ENCODE results near the gene NOL7. TPM values are rescaled to one million over a fixed set of nuclear protein-coding genes. Genes with fewer than 3 reads are reported as not detected.

Gene NOL7
- total RNA-seq, 1 experiment from 2014 or later: 96.0 TPM

DNA sequence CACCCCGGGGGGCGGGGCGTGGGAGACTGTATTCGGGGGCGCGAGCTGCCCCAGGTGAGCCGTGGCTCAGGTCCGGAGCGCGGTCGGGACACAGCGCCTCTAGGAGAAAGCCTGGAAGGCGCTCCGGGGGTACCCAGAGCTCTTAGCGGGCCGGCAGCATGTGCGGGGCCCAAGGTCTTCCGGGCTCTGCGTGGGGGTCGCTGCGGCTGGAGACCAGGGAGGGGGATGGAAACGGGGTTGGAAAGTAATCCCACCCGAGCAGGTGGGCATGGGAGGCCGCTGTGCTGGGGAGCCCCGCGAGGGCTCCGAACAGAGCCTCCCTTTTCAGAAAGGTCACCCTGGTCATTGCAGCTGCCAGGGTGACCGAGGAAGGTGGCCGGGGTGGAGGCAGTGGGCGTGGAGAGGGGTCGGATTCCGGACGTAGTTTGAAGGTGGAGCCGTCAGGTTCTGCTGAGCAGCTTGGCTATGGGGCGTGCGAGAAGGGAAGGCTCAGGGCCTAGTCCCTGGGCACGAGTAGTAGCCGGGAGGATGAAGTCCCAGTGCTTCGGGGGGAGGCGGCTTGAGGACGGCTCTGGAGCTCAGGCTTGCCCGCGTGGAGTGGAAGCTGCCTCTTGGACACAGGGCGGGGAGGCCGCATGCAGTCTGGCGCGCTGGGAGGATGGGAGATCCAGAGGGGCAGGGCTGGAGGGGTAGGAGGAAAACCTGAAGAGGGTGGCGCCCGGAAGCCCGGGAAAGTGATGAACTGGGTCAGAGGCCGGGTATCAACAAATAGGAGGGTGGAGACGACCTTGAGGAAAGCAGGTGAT is 40.4 kb upstream of the NOL7 start, which contains the start of gene SIRT5:
SIRT5 (plus strand) TSS at position 31 of the 806 bp plus-strand sequence. CDS start 9,510 bp downstream, outside the sequence.
- Histone ChIP-seq H4K20me1 (ENCODE audit: insufficient read depth, low read depth, low read length) (no peaks in the 10 kb centered on the region), H2AFZ (ENCODE audit: low read length) (peak within 1 kb of the TSS; percentile 81), H3K36me3 (ENCODE audit: insufficient read depth, low read length) (no peaks in the 10 kb centered on the region), H3K4me3 (ENCODE audit: low read length) (peak within 1 kb of the TSS; percentile 84), H3K9ac (ENCODE audit: low read length) (peak within 1 kb of the TSS; percentile 91), H3K27me3 (ENCODE audit: low read length) (no peaks in the 10 kb centered on the region), H3K4me2 (ENCODE audit: low read depth, low read length, poor library complexity, severe bottlenecking) (peak within 1 kb of the TSS; percentile 93), H3K4me1 (ENCODE audit: low read length) (peaks cover 18% of the 10 kb centered on the region), H3K27ac (ENCODE audit: low read length) (peak within 1 kb of the TSS; percentile 83), H3K79me2 (ENCODE audit: low read length) (peaks cover 18% of the 10 kb centered on the region), H3K9me3 (ENCODE audit: low read length) (peaks cover 6% of the 10 kb centered on the region; the same call in 1 of the 2 replicates), H3K9me2 (replicated peaks; ENCODE audit: insufficient read depth, low read length) (no peaks in the 10 kb centered on the region)
- DNase-seq: peak; percentile 95

DNA sequence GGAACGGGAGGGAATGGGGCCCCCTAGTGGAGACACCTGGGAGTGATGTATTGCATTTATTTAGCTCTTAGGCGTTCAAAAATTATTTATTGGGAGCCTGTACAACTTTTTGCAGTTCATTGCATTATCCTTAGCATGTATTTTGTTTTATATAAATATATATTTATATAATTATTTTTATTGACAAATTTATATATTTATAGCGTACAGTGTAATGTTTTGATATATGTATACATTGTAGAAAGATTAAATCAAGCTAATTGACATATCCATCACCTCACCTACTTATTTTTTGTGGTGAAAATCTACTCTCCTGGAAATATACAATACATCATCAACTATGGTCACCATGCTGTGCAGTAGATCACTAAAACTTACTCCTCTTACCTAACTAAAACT is 39.8 kb upstream of the NOL7 start:
- Histone ChIP-seq H3K9me3 (ENCODE audit: low read length) (peaks cover 6% of the 10 kb centered on the region; the same call in 1 of the 2 replicates), H3K4me2 (ENCODE audit: low read depth, low read length, poor library complexity, severe bottlenecking) (peak overlapping the region; percentile 93), H3K27me3 (ENCODE audit: low read length) (no peaks in the 10 kb centered on the region), H3K9me2 (replicated peaks; ENCODE audit: insufficient read depth, low read length) (no peaks in the 10 kb centered on the region), H2AFZ (ENCODE audit: low read length) (no peak overlapping the region), H3K79me2 (ENCODE audit: low read length) (peaks cover 18% of the 10 kb centered on the region), H3K27ac (ENCODE audit: low read length) (peak overlapping the region; percentile 83; the same call in 1 of the 2 replicates), H3K4me1 (ENCODE audit: low read length) (peaks cover 18% of the 10 kb centered on the region), H4K20me1 (ENCODE audit: insufficient read depth, low read depth, low read length) (no peaks in the 10 kb centered on the region), H3K9ac (ENCODE audit: low read length) (peak overlapping the region; percentile 91), H3K4me3 (ENCODE audit: low read length) (peak overlapping the region; percentile 84), H3K36me3 (ENCODE audit: insufficient read depth, low read length) (no peaks in the 10 kb centered on the region)
- DNase-seq: no peak

DNA sequence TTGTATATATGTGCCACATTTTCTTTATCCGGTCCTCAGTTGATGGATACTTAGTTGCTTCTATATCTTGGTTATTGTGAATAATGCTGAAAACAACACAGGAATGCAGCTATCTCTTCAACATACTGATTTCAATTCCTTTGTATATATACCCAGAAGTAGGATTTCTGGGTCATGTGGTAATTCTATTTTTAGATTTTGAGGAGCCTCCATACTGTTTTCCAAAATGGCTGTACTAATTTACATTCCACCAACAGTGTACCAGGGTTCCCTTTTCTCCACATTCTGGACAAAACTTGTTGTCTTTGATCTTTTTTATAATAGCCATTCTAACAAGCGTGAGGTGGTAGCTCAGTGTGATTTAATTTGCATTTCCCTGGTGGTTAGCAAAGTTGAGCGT is 39.1 kb upstream of the NOL7 start:
- no peak overlapping the region for H2AFZ ChIP-seq (ENCODE audit: low read length)
- no peak for DNase-seq
- peak overlapping the region; percentile 93 for H3K4me2 ChIP-seq (ENCODE audit: low read depth, low read length, poor library complexity, severe bottlenecking)
- peak overlapping the region; percentile 84; the same call in 1 of the 2 replicates for H3K4me3 ChIP-seq (ENCODE audit: low read length)
- no peaks in the 10 kb centered on the region for H3K9me2 ChIP-seq (replicated peaks; ENCODE audit: insufficient read depth, low read length)
- no peak overlapping the region for H3K9ac ChIP-seq (ENCODE audit: low read length)
- H4K20me1 ChIP-seq (ENCODE audit: insufficient read depth, low read depth, low read length): no peaks in the 10 kb centered on the region
- H3K27ac ChIP-seq (ENCODE audit: low read length): no peak overlapping the region; the same call in 1 of the 2 replicates
- no peaks in the 10 kb centered on the region for H3K36me3 ChIP-seq (ENCODE audit: insufficient read depth, low read length)
- H3K27me3 ChIP-seq (ENCODE audit: low read length): no peaks in the 10 kb centered on the region
- peaks cover 6% of the 10 kb centered on the region; the same call in 1 of the 2 replicates for H3K9me3 ChIP-seq (ENCODE audit: low read length)
- peaks cover 18% of the 10 kb centered on the region for H3K79me2 ChIP-seq (ENCODE audit: low read length)
- peaks cover 18% of the 10 kb centered on the region for H3K4me1 ChIP-seq (ENCODE audit: low read length)

DNA sequence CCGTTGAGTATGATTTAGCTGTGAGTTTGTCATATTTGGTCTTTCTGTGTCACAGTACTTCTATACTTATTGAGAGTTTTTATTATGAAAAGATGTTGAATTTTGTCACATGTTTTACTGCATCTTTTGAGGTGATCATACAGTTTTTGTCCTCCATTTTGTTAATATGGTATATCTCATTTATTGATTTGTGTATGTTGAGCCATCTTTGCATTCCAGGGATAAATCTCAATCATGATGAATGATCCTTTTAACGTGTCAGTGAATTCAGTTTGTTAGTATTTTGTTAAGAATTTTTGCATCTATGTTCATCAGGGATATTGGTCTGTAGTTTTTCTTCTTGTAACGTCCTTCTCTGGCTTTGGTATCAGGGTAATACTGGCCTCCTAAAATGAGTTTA is 37.2 kb upstream of the NOL7 start:
- peaks cover 18% of the 10 kb centered on the region for H3K79me2 ChIP-seq (ENCODE audit: low read length)
- no peaks in the 10 kb centered on the region for H4K20me1 ChIP-seq (ENCODE audit: insufficient read depth, low read depth, low read length)
- DNase-seq: no peak
- peaks cover 18% of the 10 kb centered on the region for H3K4me1 ChIP-seq (ENCODE audit: low read length)
- no peak overlapping the region for H3K9ac ChIP-seq (ENCODE audit: low read length)
- no peaks in the 10 kb centered on the region for H3K36me3 ChIP-seq (ENCODE audit: insufficient read depth, low read length)
- H3K4me2 ChIP-seq (ENCODE audit: low read depth, low read length, poor library complexity, severe bottlenecking): no peak overlapping the region
- H3K9me2 ChIP-seq (replicated peaks; ENCODE audit: insufficient read depth, low read length): no peaks in the 10 kb centered on the region
- no peaks in the 10 kb centered on the region for H3K27me3 ChIP-seq (ENCODE audit: low read length)
- H2AFZ ChIP-seq (ENCODE audit: low read length): no peak overlapping the region
- H3K27ac ChIP-seq (ENCODE audit: low read length): no peak overlapping the region
- peaks cover 6% of the 10 kb centered on the region; the same call in 1 of the 2 replicates for H3K9me3 ChIP-seq (ENCODE audit: low read length)
- no peak overlapping the region for H3K4me3 ChIP-seq (ENCODE audit: low read length)

DNA sequence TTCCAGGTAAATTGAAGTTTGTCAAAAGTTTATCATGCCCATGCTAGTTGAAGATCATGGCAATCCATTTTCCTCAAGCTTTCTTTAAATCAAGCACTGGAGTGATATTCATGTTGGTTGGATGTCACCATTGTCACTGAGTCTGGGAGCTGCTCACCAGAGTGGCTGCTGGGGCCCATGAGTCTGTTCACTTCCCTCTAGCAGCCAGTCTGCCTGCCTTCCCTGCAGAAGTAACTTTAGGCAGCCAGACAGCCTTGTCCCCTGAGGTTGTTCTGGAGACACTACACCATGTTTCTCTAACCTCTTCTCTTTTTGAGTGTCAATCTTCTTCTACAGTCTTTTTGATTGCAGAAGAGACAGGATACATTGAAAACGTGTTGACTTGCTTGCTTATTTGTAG is 35.2 kb upstream of the NOL7 start:
- Histone ChIP-seq H2AFZ (ENCODE audit: low read length) (no peak overlapping the region), H4K20me1 (ENCODE audit: insufficient read depth, low read depth, low read length) (no peaks in the 10 kb centered on the region), H3K79me2 (ENCODE audit: low read length) (peaks cover 18% of the 10 kb centered on the region), H3K9ac (ENCODE audit: low read length) (no peak overlapping the region), H3K4me2 (ENCODE audit: low read depth, low read length, poor library complexity, severe bottlenecking) (no peak overlapping the region), H3K4me1 (ENCODE audit: low read length) (peaks cover 11% of the 10 kb centered on the region), H3K4me3 (ENCODE audit: low read length) (no peak overlapping the region), H3K27ac (ENCODE audit: low read length) (no peak overlapping the region), H3K36me3 (ENCODE audit: insufficient read depth, low read length) (no peaks in the 10 kb centered on the region), H3K27me3 (ENCODE audit: low read length) (no peaks in the 10 kb centered on the region), H3K9me3 (ENCODE audit: low read length) (peaks cover 6% of the 10 kb centered on the region; the same call in 1 of the 2 replicates), H3K9me2 (replicated peaks; ENCODE audit: insufficient read depth, low read length) (no peaks in the 10 kb centered on the region)
- peak; percentile 46 for DNase-seq

DNA sequence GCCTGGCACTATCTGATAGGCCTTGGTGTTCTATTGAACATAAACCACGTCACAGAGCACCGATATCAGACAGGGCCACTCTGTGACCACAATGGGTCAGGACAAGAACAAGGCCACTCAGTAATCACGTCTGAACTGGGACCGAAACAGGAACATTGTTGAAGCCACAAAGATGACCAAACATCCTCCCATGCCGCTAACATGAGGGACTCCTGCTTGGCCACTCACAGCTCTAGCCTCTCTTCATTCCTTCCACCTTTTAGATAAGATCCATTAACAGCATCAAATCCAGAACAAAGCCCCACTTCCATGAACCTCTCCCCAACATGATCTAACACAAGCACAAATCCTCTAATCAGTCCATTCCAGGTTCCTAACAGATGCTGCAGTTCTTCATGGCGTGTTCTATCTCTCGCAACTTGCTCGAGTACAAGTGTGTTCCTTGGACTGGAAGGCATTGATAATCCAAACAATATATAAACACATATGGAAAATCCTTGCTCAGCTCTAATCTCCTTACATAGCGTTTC is 33.4 kb upstream of the NOL7 start:
- DNase-seq: no peak
- Histone ChIP-seq H3K79me2 (ENCODE audit: low read length) (peaks cover 6% of the 10 kb centered on the region), H3K4me2 (ENCODE audit: low read depth, low read length, poor library complexity, severe bottlenecking) (no peak overlapping the region), H2AFZ (ENCODE audit: low read length) (no peak overlapping the region), H3K36me3 (ENCODE audit: insufficient read depth, low read length) (no peaks in the 10 kb centered on the region), H3K9ac (ENCODE audit: low read length) (no peak overlapping the region), H3K4me3 (ENCODE audit: low read length) (no peak overlapping the region), H4K20me1 (ENCODE audit: insufficient read depth, low read depth, low read length) (no peaks in the 10 kb centered on the region), H3K4me1 (ENCODE audit: low read length) (no peaks in the 10 kb centered on the region), H3K9me3 (ENCODE audit: low read length) (peaks cover 3% of the 10 kb centered on the region; the same call in 1 of the 2 replicates), H3K27ac (ENCODE audit: low read length) (no peak overlapping the region), H3K27me3 (ENCODE audit: low read length) (no peaks in the 10 kb centered on the region), H3K9me2 (replicated peaks; ENCODE audit: insufficient read depth, low read length) (no peaks in the 10 kb centered on the region)

DNA sequence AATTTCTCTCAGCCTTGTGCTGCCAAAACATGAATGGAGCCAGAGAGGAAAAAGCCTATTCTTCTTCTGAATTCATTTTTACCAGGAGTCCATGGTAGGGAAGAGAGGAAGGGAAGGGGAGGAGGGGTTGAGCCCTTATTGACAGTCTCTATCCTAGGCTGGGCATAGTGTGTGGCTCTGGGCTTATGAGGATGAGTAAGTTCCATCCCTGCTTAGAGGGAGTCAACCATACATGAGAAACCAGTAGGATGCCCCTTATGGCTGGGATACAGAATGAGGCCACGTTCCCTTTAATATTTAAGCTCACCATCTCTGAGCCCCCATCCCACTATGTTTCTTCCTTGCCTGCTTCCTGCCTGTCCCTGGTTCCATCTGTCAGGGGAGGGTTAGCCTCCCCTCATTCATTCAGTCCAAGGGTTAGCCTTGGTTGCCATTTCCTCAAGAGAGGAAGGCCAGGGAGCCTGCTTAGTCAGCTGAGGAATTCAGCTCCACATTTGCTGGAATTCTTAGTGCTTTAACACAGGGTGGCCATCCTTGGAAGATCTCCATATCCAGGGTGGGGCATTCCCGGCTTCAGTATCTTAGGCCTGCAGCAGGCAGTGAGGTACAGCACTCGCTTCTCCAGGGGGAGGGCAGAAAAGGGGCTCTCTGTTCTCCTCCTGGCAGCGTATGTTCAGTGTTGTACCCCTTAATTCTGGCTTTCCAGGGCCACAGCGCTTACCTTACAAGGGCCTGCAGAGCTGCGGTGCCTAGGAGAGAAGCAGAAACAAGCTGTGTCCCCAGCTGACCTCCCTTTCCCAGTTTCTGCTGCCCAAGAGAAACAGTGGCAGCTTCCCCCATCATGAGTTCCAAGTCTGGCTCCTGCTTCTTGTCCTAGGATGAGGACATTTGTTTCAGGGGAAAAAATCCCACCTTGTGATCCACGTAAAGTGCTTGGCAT is 28.3 kb upstream of the NOL7 start:
- no peaks in the 10 kb centered on the region for H3K9me3 ChIP-seq (ENCODE audit: low read length)
- H3K27me3 ChIP-seq (ENCODE audit: low read length): no peaks in the 10 kb centered on the region
- no peak for DNase-seq
- H4K20me1 ChIP-seq (ENCODE audit: insufficient read depth, low read depth, low read length): no peaks in the 10 kb centered on the region
- no peak overlapping the region for H3K9ac ChIP-seq (ENCODE audit: low read length)
- no peak overlapping the region for H3K4me2 ChIP-seq (ENCODE audit: low read depth, low read length, poor library complexity, severe bottlenecking)
- H3K79me2 ChIP-seq (ENCODE audit: low read length): no peaks in the 10 kb centered on the region
- H2AFZ ChIP-seq (ENCODE audit: low read length): no peak overlapping the region
- H3K27ac ChIP-seq (ENCODE audit: low read length): no peak overlapping the region
- no peaks in the 10 kb centered on the region for H3K9me2 ChIP-seq (replicated peaks; ENCODE audit: insufficient read depth, low read length)
- H3K36me3 ChIP-seq (ENCODE audit: insufficient read depth, low read length): no peaks in the 10 kb centered on the region
- no peak overlapping the region for H3K4me3 ChIP-seq (ENCODE audit: low read length)
- H3K4me1 ChIP-seq (ENCODE audit: low read length): no peaks in the 10 kb centered on the region

All from Karpas-422 (cell line).